ENCODE results near the gene DTWD2. TPM values are rescaled to one million over a fixed set of nuclear protein-coding genes. Genes with fewer than 3 reads are reported as not detected.
"Not testable (repeated sequence)": the region's sequence is repeated elsewhere in the genome, so short reads cannot be mapped to it uniquely, and the experiment has no call there.

DTWD2 gene
- total RNA-seq, 1 experiment from 2014 or later = 10.1 TPM

DNA sequence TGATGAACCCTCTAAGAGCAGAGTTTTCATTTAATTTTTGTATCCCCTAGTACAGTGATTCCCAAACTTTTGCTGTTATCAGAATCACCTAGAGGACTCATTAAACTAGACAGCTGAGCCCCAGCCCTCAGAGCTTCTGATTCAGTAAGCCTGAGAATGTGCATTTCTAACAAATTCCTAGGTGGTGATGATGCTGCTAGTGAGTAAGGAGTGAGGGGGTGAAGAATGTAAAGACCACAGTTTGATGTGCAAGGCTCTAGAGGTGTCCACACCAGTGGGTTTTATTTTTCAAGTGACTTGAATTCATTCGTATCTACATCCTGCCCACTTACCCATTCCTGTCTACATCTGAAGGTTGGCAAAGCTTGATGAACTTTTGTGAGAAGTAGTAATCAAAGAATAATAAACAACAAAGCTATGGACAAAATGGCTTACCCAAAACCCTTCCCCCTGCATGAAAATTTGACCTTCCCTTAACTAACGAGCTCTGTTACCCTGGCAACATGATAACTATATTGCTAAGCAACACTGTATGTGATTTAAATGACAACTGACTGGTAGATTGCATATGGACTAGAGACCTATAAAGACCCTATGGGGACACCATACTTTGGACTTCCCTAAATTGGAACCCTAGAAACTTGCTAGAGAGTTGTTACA is 35.2 kb downstream of the DTWD2 start:
- no peak for DNase-seq (ENCODE audit: unreplicated experiment)
- Mint-ChIP-seq H3K27me3 (ENCODE audit: insufficient read depth, unreplicated experiment) (no peaks in the 10 kb centered on the region), H3K9me3 (ENCODE audit: unreplicated experiment) (no peaks in the 10 kb centered on the region), H3K4me3 (ENCODE audit: unreplicated experiment) (no peak overlapping the region), H3K36me3 (ENCODE audit: insufficient read depth, unreplicated experiment) (peaks cover 6% of the 10 kb centered on the region), H3K27ac (ENCODE audit: low read depth, unreplicated experiment) (no peak overlapping the region), H3K4me1 (ENCODE audit: insufficient read depth, unreplicated experiment) (no peaks in the 10 kb centered on the region)
- TF ChIP-seq, protein P1, sequence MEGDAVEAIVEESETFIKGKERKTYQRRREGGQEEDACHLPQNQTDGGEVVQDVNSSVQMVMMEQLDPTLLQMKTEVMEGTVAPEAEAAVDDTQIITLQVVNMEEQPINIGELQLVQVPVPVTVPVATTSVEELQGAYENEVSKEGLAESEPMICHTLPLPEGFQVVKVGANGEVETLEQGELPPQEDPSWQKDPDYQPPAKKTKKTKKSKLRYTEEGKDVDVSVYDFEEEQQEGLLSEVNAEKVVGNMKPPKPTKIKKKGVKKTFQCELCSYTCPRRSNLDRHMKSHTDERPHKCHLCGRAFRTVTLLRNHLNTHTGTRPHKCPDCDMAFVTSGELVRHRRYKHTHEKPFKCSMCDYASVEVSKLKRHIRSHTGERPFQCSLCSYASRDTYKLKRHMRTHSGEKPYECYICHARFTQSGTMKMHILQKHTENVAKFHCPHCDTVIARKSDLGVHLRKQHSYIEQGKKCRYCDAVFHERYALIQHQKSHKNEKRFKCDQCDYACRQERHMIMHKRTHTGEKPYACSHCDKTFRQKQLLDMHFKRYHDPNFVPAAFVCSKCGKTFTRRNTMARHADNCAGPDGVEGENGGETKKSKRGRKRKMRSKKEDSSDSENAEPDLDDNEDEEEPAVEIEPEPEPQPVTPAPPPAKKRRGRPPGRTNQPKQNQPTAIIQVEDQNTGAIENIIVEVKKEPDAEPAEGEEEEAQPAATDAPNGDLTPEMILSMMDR (IDR thresholded peaks at IDR 0.05; ENCODE audit: unreplicated experiment) = no peak
- ChIA-PET POLR2A (no interaction called here), CTCF (interaction anchor here (0.6 kb wide), 1 partner anchor 18 kb away, joined by 3 read pairs; no protein-coding TSS in a partner anchor)
- BruUV-seq (replicated peaks) = no TSS peak
- intact Hi-C loops (cut with micrococcal nuclease) = no loop called here

DNA sequence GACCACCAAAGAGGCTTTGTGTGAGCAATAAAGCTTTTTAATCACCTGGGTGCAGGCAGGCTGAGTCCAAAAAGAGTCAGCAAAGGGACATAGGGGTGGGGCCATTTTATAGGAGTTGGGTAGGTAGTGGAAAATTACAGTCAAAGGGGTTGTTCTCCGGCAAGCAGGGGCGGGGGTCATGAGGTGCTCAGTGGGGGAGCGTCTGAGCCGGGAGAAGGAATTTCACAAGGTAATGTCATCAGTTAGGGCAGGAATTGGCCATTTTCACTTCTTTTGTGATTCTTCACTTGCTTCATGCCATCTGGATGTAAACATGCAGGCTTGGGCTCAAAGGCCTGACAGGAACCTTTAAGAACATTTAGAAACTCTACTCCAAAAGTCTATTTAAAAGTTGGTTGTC is 36.0 kb downstream of the DTWD2 start:
- BruUV-seq (replicated peaks); H3K9me3 Mint-ChIP-seq (ENCODE audit: unreplicated experiment); CTCF ChIA-PET; H3K27me3 Mint-ChIP-seq (ENCODE audit: insufficient read depth, unreplicated experiment); H3K36me3 Mint-ChIP-seq (ENCODE audit: insufficient read depth, unreplicated experiment); H3K4me3 Mint-ChIP-seq (ENCODE audit: unreplicated experiment); H3K27ac Mint-ChIP-seq (ENCODE audit: low read depth, unreplicated experiment); POLR2A ChIA-PET; H3K4me1 Mint-ChIP-seq (ENCODE audit: insufficient read depth, unreplicated experiment); DNase-seq (ENCODE audit: unreplicated experiment); intact Hi-C loops (cut with micrococcal nuclease): not testable (repeated sequence)

DNA sequence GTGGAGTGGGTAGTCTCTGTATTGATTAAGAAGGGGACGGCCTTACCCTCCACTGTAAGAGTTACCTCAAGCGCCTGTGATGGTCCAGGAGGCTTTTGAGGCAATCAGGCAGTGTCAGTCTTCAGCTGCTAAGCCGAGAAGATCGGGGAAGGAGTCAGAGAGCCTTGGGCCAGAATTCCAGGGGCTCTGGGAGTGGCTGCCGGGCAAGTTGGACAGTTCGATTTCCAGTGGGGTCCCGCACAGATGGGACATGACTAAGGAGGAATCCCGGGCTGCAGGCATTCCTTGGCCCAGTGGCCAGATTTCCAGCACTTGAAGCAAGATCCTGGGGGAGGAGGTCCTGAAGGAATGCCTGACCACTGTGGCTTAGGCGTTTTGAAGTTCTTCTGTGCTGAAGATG is 38.0 kb downstream of the DTWD2 start:
- DNase-seq (ENCODE audit: unreplicated experiment); BruUV-seq (replicated peaks); intact Hi-C loops (cut with micrococcal nuclease); H3K36me3 Mint-ChIP-seq (ENCODE audit: insufficient read depth, unreplicated experiment); POLR2A ChIA-PET; H3K4me3 Mint-ChIP-seq (ENCODE audit: unreplicated experiment); H3K9me3 Mint-ChIP-seq (ENCODE audit: unreplicated experiment); H3K4me1 Mint-ChIP-seq (ENCODE audit: insufficient read depth, unreplicated experiment); H3K27me3 Mint-ChIP-seq (ENCODE audit: insufficient read depth, unreplicated experiment); H3K27ac Mint-ChIP-seq (ENCODE audit: low read depth, unreplicated experiment): not testable (repeated sequence)
- CTCF ChIA-PET = interaction anchor here (0.6 kb wide), 1 partner anchor 167 kb away, joined by 3 read pairs; no protein-coding TSS in a partner anchor

DNA sequence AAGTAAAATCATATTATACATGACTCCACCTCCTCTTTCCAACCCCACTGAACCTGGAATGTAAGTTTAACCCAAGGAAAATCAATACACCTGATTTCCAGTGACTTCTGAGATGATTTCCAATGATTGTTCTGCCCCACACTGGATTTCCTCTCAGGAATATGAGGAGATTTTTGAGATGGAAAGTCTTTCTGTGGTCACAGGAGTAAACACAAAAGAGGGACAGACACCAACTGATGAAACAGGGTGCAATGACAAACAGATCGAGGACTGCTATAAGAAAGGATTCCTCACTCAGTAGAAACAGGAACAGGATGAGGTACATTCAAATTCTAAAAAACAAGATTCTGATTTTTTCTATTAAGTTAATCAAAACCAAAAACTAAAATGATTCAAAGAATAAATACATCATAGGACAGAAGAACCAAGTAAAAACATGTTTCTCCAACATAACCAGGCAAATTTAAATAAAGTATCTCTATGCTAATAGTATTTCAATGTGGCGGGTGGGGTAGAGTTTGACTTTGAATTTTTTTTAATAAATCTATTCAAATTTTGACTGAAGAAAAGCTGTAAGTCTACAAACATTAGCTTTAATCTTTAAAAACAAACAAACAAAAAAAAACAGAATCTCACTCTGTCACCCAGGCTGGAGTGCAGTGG is 42.1 kb downstream of the DTWD2 start:
- Mint-ChIP-seq H3K27me3 (ENCODE audit: insufficient read depth, unreplicated experiment) (no peaks in the 10 kb centered on the region), H3K9me3 (ENCODE audit: unreplicated experiment) (no peaks in the 10 kb centered on the region), H3K4me1 (ENCODE audit: insufficient read depth, unreplicated experiment) (peaks cover 5% of the 10 kb centered on the region), H3K27ac (ENCODE audit: low read depth, unreplicated experiment) (peak overlapping the region; percentile 16), H3K4me3 (ENCODE audit: unreplicated experiment) (no peak overlapping the region), H3K36me3 (ENCODE audit: insufficient read depth, unreplicated experiment) (no peaks in the 10 kb centered on the region)
- DNase-seq (ENCODE audit: unreplicated experiment) = no peak
- BruUV-seq (replicated peaks) = no TSS peak
- POLR2A ChIA-PET = no interaction called here
- CTCF ChIA-PET = interaction anchor here (0.8 to 1.5 kb wide), 2 partner anchors 10 to 542 kb away, joined by 3 to 7 read pairs; no protein-coding TSS in a partner anchor
- intact Hi-C loops (cut with micrococcal nuclease) = no loop called here
- TF ChIP-seq, protein P1 (IDR thresholded peaks at IDR 0.05; ENCODE audit: unreplicated experiment) = no peak

DNA sequence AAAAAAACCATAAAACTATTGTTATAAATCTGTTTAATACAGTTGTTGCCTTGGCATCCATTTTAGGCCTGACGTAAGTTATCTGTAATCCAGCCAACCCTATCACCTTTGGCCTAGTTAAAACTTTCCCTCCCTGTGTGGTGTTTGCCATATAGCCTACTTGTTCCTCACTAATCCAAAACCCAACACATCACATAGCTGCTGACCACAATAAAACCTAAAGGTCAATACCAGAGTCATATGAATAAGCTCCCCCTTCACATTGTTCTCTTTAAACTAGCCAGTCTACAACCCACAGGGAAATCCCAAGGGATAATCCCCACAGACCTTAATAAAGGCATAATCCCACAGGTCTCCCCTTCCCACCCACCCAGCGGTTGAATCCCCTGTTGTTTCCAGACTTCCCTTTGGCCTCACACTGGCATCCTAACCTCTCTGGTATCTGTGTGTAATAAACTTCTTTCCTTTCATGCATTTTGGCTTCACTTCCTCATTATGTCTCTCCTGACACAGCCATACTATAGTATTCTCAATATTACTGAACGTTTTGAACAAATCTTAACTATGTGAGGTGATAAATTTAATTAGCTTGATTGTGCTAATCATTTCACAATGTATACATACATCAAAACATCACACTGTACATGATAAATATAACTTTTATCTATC is 50.8 kb downstream of the DTWD2 start:
- no TSS peak for BruUV-seq (replicated peaks)
- no peak for DNase-seq (ENCODE audit: unreplicated experiment)
- ChIA-PET POLR2A (no interaction called here), CTCF (no interaction called here)
- Mint-ChIP-seq H3K9me3 (ENCODE audit: unreplicated experiment) (no peaks in the 10 kb centered on the region), H3K27me3 (ENCODE audit: insufficient read depth, unreplicated experiment) (no peaks in the 10 kb centered on the region), H3K27ac (ENCODE audit: low read depth, unreplicated experiment) (no peak overlapping the region), H3K4me3 (ENCODE audit: unreplicated experiment) (no peak overlapping the region), H3K4me1 (ENCODE audit: insufficient read depth, unreplicated experiment) (no peaks in the 10 kb centered on the region), H3K36me3 (ENCODE audit: insufficient read depth, unreplicated experiment) (peaks cover 7% of the 10 kb centered on the region)
- TF ChIP-seq, protein P1 (IDR thresholded peaks at IDR 0.05; ENCODE audit: unreplicated experiment) = no peak
- intact Hi-C loops (cut with micrococcal nuclease) = no loop called here

Measured in MCF 10A (cell line).